A172 (cell line): ENCODE results near the gene C14orf132. TPM values are rescaled to one million over a fixed set of nuclear protein-coding genes. Genes with fewer than 3 reads are reported as not detected.
A peak's percentile ranks its signal among the peaks of the same experiment; 100 is the strongest.
"Not testable (repeated sequence)": the region's sequence is repeated elsewhere in the genome, so short reads cannot be mapped to it uniquely, and the experiment has no call there.

Experiments
- DNase-seq: peaks from one replicate; pipeline ENCODE4 v3.0.0-alpha.2; 2015; ENCODE audit warnings: low spot score
- total RNA-seq: library from RNA; depleted of rRNA; stranded (reverse); fragments of >200 nt; shearing (Covaris generic); gene quantifications from 2 replicates; pipeline ENCODE4 v1.2.3, GENCODE V29; 2014; rRNA removed

Gene C14orf132
- 7.6 and 9.5 TPM in 2 replicates for total RNA-seq

- DNase-seq, result peak; percentile 26
Observed at GRCh38 chr14:96038920-96039632, at the start of gene C14orf132. Gene C14orf132 (plus strand): TSS chr14:96039362. CDS start chr14:96039501, 139 bp downstream.

- DNase-seq, result peak; percentile 55
Observed at GRCh38 chr14:95993768-95994592, 45.2 kb upstream of the C14orf132 start.

DNA sequence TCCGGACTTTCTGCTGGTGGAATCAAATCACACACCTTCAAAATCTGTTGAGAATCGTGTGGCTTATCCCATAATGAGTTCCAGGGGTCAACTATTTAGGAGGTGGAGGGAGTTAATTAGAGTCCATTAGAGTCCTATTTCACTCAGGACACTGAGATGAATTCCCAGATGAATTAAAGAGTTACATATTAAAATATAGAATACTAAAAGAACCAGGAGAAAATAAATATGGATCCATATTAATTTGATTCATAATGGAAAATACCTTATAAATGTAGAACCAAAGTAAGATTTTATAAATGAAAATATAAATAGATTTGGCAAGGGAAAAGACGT lies 44.6 kb upstream of the C14orf132 start:
- DNase-seq, result no peak

DNA sequence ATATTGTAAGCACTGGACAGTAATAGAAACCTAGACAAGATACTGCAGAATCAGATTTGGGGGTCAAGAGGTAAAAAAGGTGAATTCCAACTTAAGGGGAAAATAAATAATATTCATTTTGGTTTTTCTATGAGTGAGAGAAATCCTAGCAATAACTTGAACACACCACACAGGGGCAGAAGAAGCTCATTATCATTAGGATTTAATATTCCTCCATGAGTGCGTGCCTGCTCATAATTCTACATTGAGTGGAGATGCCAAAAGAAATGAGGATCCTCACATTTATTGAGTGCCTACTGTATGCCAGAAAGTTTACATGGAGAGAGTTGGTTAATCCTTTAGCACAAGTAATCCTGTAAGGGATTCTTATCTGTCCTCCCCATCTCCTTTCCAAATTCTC lies 40.5 kb upstream of the C14orf132 start:
- peak; percentile 15 for DNase-seq

- DNase-seq, result peak; percentile 6
Observed at GRCh38 chr14:96001866-96002497, 37.2 kb upstream of the C14orf132 start.

DNA sequence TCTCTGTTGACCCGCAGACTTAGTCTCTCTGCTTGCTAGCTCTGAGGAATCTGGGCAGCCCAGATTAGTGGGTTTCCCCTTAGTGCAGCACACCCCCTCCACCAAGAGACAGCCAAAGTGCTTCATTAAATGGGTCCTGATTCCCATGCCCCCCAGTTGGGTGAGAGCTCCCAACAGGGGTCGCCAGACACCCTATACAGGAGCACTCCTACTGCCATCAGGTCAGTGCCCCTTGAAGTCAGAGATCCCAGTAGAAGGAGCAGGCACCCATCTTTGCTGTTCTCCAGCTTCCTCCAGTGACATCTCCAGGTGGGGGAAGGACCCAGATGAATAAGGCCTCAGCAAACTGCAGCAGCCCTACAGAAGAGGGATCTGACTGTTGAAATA lies 36.7 kb upstream of the C14orf132 start:
- DNase-seq, result no peak

DNA sequence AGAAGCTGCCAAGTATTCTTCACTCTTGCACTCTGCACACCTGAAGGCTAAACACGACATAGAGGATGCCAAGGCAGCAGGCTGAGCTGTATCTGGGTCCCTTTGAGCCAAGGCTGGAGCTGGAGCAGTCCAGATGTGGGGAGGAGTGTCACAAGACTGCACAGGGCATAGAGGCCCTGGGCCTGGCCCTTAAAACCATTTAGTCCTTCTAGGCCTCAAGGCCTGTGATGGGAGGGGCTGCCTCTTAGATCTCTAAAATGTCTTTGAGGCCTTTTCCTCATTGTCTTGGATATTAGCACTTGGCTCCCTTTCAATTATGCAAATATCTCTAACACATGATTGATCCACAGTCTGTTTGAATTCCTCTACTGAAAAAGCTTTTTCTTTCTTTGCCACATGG lies 28.0 kb upstream of the C14orf132 start:
- DNase-seq, result no peak

GRCh38 chr14:96011607-96012006 lies 27.6 kb upstream of the C14orf132 start:
- DNase-seq, result no peak

DNA sequence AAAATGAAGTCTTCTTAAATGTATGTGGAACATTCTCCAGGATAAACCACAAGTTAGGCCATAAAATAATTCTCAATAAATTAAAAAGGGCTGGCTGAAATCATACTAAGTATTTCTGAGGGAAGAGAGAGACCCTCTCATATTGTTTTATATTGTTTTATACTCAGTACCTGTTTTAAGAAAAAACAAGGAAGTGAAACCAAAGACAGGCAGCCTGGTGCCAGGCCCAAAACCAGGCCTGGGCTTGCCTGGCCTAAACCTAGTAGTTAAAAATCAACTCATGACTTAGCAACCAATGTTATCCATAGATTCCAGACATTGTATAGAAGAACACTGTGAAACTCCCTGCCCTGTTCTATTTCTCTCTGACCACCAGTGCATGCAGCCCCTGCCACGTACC lies 26.4 kb upstream of the C14orf132 start:
- DNase-seq, result not testable (repeated sequence)

DNA sequence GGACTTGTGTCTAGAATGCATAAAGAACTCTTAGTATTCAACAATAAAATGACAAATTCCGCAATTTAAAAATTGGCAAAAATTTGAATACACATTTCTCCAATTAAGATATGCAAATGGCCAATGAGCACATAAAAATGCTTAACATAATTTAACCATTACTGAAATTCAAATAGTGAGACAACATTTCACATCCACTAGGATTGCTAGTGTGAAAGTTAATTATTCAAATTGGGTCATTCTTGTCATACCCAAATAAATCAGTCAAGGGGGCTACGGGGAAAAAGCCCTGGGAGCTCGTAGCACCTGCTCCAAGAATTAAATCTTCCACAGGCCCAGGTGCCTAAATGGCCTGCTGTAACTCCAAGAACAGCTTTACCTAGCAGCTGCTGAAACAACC lies 25.0 kb upstream of the C14orf132 start:
- DNase-seq, result no peak

DNA sequence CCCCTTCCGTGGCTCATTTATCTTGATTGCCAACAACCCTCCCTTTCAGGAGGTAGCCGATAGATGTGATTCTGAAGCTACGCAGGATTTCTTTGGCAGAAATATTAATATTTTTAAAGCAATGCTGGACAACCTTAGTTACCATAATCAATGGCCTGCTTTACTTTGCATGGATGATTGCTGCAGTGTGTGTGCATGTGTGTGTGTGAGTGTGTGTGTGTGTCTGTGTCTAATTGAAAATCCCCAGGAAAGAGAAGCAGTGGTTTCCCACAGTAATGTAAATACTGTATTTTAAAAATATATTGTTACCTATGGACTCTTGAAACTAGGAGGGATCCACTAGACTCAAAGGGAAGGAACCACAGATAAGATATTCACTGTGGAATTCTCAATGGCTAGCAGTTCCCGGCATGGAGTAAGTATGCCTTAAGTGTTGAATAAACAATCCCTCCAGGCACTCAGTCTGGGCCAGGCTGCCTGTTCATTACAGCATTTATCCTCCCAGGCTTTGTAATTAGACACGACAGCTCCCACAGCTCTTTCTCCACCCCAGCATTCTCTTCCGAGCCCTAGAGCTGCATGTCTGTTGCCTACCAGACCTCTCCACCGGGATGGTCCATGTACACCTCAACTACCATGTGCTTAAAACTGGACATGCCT lies 22.5 kb upstream of the C14orf132 start:
- no peak for DNase-seq

GRCh38 chr14:96017882-96018281 lies 21.3 kb upstream of the C14orf132 start:
- no peak for DNase-seq

DNA sequence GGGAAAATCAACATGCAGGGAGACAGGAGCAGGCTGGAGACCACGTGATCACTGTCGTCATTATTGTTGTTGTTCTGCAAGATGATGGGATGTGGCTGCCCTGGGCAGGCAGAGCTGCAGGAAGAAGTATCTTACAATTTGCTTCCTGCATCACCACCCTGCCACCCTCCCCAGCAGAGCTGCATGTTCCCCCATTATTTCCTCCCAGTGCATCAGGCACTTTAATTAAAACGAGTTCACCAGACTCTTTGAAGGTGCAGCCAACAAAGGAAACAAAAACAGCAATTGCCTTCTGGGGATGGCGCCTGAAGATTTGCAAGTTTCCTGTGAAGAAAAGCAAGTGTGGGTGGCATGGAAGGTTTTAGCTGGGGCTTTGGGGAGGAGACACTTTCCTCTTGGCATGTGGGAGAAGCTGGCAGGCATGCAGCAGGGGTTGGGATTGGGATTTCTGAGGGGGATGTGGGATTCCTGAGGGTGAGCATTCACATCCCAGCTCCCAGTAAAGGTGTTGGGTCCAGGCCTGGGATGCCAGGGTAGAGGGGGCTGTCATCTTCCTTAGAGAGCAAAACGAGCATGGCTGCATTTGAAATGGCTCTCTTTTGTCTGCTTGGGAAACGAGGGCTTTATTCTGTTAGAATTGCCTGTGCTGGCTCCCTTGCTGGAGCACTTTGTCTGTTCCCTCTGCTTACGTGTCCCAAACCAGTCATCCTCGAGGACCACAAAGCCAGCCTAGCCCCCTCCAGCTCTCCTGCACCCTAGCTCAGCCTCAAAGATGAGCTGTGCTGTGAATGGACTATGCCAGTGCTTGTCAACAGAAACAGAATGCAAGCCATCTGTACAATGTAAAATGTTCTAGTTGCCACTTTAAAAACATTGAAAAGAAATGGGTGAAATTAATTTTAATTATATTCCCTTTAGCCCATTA lies 11.5 kb upstream of the C14orf132 start:
- no peak for DNase-seq

DNA sequence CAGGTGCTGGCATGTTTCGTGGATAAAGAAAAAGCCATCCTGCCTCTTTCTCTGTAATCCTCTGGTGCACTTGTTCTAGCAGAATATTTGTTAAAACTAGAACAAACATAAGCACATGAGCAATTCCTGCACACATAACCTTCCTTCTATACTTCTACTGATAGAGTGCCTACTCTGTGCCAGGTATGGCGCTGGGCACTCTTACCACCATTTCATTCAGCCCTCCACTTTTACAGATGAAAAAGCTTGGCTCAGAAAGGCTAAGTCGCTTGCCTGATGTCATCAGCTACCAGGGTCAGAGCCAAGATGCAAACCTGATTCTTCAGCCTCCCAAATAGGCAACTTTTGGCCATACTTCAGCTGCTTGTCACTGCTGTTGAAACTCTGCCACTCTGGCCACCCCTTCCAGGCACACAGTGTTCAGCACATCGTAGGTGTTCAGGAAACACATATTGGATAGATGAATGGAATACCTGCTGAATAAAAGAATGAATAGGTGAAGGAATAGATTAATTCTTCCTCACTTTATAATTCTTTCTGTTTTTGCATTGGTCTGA lies 10.0 kb upstream of the C14orf132 start:
- DNase-seq, result no peak

- no peak for DNase-seq
Observed at GRCh38 chr14:96030108-96030760, 8.9 kb upstream of the C14orf132 start.

DNA sequence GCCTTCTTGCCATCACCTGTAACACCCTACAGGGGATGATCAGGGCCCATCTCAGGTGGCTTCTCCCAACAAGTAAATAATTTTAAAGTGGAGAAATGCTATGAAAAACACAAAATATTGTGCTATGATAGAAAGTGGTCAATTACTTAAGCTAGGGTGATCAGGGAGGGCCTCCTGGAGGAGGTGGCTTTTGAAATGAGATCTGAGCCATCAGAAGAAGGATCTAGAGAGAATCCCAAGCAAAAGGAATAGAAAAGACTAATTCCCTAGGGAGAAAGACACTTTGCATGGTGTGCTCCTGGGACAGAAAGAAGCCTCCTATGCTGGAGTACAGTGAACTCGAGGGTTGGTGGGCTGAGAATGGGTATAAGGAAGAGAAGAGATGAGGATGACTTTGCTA lies 7.5 kb upstream of the C14orf132 start:
- no peak for DNase-seq

DNA sequence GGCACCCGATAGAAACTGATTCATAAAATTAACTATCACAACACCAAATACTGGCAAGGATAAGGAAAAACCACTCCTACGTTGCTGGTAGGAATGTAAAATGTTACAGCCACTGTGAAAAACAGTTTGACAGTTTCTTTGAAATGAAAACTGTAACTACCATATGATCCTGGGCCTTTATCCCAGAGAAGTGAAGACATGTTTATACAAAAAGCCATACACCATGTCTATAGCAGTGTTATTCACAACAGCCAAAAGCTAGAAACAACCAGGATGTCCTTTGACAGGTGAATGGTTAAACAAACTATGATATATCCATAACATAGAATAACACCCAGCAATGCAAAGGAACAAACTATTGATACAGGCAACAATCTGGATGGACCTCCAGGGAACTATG lies 3.7 kb upstream of the C14orf132 start:
- no peak for DNase-seq

DNA sequence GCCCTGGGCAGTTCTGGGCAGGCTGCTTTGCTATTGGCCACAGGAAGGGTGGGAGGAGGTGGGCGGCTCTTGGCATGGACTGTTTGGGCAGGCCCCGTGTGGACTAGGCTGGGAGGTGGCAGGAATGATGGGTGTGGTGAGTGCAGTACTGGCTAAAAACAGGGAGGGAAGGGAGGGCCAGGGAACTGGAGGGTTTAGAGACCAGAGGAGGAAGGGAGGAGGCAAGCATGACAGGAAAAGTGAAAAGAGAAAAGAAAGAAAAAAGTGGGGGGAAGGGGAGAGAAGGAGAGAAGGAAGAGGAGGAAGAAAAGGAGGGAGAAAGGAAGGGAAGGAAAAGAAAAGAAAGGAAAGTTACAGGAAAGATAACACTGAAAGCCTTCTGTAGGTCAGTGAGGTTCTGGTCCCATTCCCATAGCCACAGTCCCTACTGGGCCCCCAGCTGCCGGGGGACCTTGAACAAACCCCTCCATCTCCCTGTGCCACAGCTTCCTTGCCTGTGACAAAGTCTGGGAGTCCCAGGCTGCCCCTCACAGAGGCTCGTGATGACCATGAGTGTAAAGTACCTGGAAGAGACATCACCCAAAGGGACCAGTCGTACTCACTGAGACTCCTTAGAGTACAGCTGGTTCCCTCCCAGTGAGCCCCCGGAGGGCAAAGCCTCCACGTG lies 1.1 kb upstream of the C14orf132 start:
- peak; percentile 67 for DNase-seq

GRCh38 chr14:96038558-96038919 lies 623 bp upstream of the C14orf132 start:
- no peak for DNase-seq
